ENCODE measurements around the gene ACSL5.
A peak's percentile ranks its signal among the peaks of the same experiment; 100 is the strongest.

The ACSL5 gene

GRCh38 chr10:112409299-112409698, 35.4 kb downstream of the ACSL5 start:
- DNase-seq = no peak

GRCh38 chr10:112409755-112410154, 35.8 kb downstream of the ACSL5 start:
- no peak for DNase-seq

- no peak for DNase-seq
Measured at GRCh38 chr10:112412696-112413095, 38.8 kb downstream of the ACSL5 start.

GRCh38 chr10:112421731-112422130, 47.8 kb downstream of the ACSL5 start:
- no peak for DNase-seq

- DNase-seq = no peak
Measured at GRCh38 chr10:112424651-112425050, 50.7 kb downstream of the ACSL5 start.

- no peak for DNase-seq
Measured at GRCh38 chr10:112426111-112426510, 52.2 kb downstream of the ACSL5 start.

- no peak for DNase-seq
Measured at GRCh38 chr10:112429147-112429546, 55.2 kb downstream of the ACSL5 start.

GRCh38 chr10:112429654-112430230, 55.8 kb downstream of the ACSL5 start:
- DNase-seq = no peak

- no peak for DNase-seq
Measured at GRCh38 chr10:112433136-112433535, 59.2 kb downstream of the ACSL5 start.

GRCh38 chr10:112434988-112435619, 61.2 kb downstream of the ACSL5 start:
- no peak for DNase-seq

- no peak for DNase-seq
Measured at GRCh38 chr10:112438356-112438755, 64.4 kb downstream of the ACSL5 start.

GRCh38 chr10:112441520-112441919, 67.6 kb downstream of the ACSL5 start:
- no peak for DNase-seq

- no peak for DNase-seq
Measured at GRCh38 chr10:112442063-112442462, 68.1 kb downstream of the ACSL5 start.

- DNase-seq = peak in 4 of 56 donors; percentile 6 to 34 (median 24)
Measured at GRCh38 chr10:112446055-112446854, 72.3 kb downstream of the ACSL5 start.

GRCh38 chr10:112446855-112447619, 73.1 kb downstream of the ACSL5 start, which contains the start of the genes VTI1A and ZDHHC6:
Gene VTI1A (plus strand): TSS chr10:112447215. CDS start chr10:112447374, 159 bp downstream.
Gene ZDHHC6 (minus strand): TSS chr10:112446914. CDS start chr10:112445436, 1,478 bp downstream.
- DNase-seq = peak in 55 of 56 donors; percentile 22 to 89 (median 80)

- no peak for DNase-seq
Measured at GRCh38 chr10:112447620-112447928, 73.7 kb downstream of the ACSL5 start.

- DNase-seq = no peak
Measured at GRCh38 chr10:112448888-112449287, 75.0 kb downstream of the ACSL5 start.

GRCh38 chr10:112454910-112455779, 81.2 kb downstream of the ACSL5 start:
- no peak for DNase-seq

GRCh38 chr10:112456533-112456932, 82.6 kb downstream of the ACSL5 start:
- DNase-seq = no peak

- no peak for DNase-seq
Measured at GRCh38 chr10:112460366-112460765, 86.5 kb downstream of the ACSL5 start.

Measured in nucleus accumbens (tissue), 56 donors.